GM06990 (cell line): ENCODE measurements around the gene OR4B1.
A peak's percentile ranks its signal among the peaks of the same experiment; 100 is the strongest.

Experiments
- DNase-seq: peaks from one replicate; pipeline ENCODE4 v3.0.0-alpha.2; 2011; ENCODE audit not compliant: insufficient read length; ENCODE audit errors: extremely low read depth
- H3K27me3 ChIP-seq: replicated peaks from 2 replicates; pipeline ENCODE4 v1.6.0; 2011; ENCODE audit warnings: low read length; ENCODE audit not compliant: control insufficient read depth, insufficient read depth
- H3K36me3 ChIP-seq: 2 replicates; pipeline ENCODE4 v1.5.1; 2011; ENCODE audit warnings: low read length; ENCODE audit not compliant: control insufficient read depth, insufficient read depth
- H3K4me3 ChIP-seq: replicated peaks from 2 replicates; pipeline ENCODE4 v1.5.1; 2011; ENCODE audit warnings: low read depth, mild to moderate bottlenecking, control low read depth, low read length
- TF ChIP-seq, protein P1 (sequence below): IDR thresholded peaks from 2 replicates; pipeline ENCODE4 v1.5.1; 2011; ENCODE audit warnings: low read length, control low read depth, mild to moderate bottlenecking, inconsistent platforms; ENCODE audit not compliant: insufficient read depth, poor library complexity, severe bottlenecking

The OR4B1 gene

DNA sequence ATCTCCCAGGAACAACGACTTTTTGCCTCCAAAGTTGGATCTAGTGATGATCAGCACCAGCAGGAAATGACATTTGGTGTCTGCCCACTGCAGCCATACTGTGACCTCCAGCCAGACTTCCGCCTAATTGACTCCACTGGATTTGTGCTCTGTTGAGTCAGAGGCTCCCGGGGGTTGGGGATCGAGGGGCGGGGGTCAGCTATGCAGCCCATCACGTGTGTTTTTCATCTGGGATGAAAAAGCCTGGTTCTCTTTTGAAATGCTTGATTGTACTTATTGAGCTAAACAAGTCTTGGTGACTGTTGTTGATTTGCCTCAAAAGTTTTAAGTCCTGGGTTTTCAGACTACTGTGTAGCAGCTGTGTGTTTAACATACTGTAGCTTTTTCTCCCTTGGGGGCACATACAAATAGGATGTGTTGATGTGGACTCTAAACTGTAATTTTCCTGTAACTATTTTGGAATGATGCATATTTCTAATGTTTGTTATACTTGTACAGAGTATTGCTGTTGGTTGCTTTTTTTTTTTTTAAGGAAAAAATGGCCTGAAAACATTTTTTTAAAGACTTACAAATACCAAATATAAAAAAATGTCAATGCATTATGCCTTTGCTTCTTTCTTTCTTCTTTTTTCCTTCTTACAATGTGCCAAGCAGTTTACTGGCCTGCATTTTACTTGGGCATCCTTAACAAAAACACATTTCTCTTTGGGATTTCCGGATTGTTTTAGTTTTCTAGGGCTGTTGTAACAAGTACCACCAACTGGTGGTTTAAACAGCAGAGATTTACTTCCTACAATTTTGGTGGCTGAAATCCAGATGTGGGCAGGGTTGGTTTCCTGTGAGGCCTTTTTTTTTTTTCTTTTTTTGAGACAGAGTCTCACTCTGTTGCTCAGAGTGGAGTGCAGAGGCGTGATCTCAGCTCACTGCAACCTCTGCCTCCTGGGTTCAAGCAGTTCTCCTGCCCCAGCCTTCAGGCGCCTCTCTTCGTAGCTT, 46.1 kb upstream of the OR4B1 start:
- Histone ChIP-seq H3K4me3 (no peak overlapping the region), H3K27me3 (no peaks in the 10 kb centered on the region), H3K36me3 (no peaks in the 10 kb centered on the region)
- no peak for DNase-seq
- TF ChIP-seq, protein P1, sequence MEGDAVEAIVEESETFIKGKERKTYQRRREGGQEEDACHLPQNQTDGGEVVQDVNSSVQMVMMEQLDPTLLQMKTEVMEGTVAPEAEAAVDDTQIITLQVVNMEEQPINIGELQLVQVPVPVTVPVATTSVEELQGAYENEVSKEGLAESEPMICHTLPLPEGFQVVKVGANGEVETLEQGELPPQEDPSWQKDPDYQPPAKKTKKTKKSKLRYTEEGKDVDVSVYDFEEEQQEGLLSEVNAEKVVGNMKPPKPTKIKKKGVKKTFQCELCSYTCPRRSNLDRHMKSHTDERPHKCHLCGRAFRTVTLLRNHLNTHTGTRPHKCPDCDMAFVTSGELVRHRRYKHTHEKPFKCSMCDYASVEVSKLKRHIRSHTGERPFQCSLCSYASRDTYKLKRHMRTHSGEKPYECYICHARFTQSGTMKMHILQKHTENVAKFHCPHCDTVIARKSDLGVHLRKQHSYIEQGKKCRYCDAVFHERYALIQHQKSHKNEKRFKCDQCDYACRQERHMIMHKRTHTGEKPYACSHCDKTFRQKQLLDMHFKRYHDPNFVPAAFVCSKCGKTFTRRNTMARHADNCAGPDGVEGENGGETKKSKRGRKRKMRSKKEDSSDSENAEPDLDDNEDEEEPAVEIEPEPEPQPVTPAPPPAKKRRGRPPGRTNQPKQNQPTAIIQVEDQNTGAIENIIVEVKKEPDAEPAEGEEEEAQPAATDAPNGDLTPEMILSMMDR, result no peak

DNA sequence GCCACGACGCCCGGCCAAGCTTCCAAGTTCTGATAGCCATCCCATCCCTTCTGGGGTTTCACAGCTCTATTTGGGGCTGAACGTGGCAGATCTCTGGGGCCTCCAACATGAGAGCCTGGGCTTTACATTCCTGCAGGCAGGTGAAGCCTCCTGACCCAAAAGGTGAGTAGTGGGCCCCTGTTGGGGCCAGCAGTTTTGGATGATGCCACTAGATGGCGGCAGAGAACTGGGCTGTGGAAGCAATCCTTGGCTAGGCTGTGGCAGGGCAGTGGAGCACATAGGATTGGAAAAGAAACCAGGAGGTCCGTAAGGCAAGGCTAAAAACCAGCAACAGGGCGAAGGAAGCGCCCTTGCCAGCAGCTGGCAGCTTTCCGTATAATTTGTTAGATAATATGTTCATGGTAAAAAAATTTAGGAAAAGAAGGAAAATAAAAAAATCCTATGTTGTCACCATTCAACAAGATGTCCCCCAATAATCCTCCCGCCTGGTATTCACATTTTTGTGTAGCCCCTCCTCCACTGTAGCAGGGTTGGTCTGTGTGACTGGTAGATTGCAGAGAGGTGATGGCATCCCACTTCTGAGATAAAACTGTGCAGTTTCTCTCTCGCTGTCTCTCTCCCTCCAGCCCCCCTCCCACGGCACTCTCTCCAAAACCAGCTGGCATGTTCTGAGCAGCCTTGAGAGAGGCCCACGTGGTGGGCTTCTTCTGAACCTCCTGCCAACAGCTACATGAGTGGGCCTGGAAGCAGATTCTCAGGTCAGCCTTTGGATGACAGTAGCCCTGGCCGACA, 43.6 kb upstream of the OR4B1 start:
- no peak for DNase-seq
- TF ChIP-seq, protein P1, result peak; percentile 98
- no peaks in the 10 kb centered on the region for H3K27me3 ChIP-seq
- H3K36me3 ChIP-seq, result no peaks in the 10 kb centered on the region
- no peak overlapping the region for H3K4me3 ChIP-seq

DNA sequence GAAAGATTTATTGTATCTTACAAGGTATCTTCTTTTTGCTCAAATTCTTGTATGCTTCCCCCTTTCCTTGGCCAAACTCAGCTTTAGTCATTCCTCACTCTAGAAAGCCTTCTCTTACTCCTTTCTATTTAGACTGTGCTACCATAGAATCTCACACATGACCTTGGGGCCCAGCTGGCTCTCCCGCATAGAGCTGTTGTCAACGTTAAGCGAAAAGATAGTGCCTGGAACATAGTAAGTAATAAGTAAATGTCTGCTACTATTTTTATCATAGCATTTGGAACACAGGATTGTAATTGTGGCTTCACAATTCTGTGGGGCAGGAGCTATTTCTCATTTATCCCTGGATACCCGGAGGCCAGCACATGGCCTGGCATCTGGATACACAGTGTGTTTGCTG, 38.9 kb upstream of the OR4B1 start:
- DNase-seq, result no peak

DNA sequence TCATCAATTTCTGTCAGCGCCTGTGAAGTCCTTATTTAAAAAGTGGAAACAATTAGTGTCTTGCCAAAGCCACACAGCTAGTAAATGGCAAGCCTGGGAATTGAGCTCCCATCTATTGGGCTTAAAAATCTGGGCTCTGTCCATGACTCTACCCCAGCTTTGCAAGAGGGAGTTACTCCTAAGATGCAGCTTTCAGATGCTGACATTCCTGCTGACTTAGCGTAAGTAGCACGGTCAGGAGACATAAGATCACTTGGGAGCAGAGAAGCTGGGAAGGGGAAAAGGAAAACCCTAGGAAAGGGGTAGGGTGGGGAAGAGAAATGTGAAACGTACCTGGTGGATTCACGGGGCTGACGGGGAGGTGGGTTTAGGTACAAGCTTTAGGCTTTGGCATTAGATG, 36.0 kb upstream of the OR4B1 start:
- Histone ChIP-seq H3K4me3 (no peak overlapping the region), H3K27me3 (no peaks in the 10 kb centered on the region), H3K36me3 (no peaks in the 10 kb centered on the region)
- TF ChIP-seq, protein P1, result no peak
- DNase-seq, result no peak

More for the DNA sequence above, 38.9 kb upstream of the OR4B1 start:
- TF ChIP-seq, protein P1, result no peak
- Histone ChIP-seq H3K4me3 (no peak overlapping the region), H3K36me3 (no peaks in the 10 kb centered on the region), H3K27me3 (no peaks in the 10 kb centered on the region)

DNA sequence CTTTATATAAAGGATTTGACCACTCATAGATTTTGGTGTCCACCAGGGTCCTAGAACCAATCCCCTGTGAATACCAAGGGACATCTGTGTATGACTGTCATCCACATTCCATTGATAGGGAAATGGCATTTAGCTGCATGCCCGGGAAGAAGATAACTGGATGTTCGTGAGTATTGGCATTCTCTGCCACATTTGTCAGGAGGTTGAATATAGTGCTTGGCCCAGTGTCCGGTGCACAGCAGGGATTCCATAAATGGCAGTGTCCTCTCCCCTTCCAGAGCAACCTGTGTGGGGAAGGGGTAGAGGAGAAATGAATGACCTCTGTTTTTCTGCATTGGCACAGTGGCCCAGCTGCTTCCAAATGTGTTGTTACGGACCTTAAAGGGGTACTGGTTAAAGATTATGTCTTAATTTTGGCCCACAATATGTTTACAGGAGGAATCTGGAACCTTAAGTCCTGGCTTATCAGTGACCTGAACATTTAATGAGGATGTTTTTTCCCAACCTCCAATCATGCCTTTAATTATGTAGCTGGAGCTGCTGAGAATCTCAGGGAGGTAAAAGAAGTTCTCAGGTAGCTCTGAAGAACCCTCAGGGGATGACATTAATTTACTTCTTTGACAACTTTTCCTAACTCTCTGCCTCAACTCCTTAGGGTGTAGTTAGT, 33.6 kb upstream of the OR4B1 start:
- no peak overlapping the region for H3K4me3 ChIP-seq
- TF ChIP-seq, protein P1, result no peak
- no peaks in the 10 kb centered on the region for H3K36me3 ChIP-seq
- no peak for DNase-seq
- no peaks in the 10 kb centered on the region for H3K27me3 ChIP-seq
